ENCODE data around the gene ASL.

- TF ChIP-seq CTCF (conservative IDR thresholded peaks at IDR 0.05), result no peak
- no peak for TF ChIP-seq EZH2 (IDR thresholded peaks at IDR 0.05; ENCODE audit: low read depth)
Observed at GRCh38 chr7:66076462-66077329, 1.1 kb downstream of the ASL start.

Measured in PC-9 (cell line).